Left lung (tissue), 10 donors: Measurements from ENCODE around the gene CFAP58. TPM values are rescaled to one million over a fixed set of nuclear protein-coding genes. Genes with fewer than 3 reads are reported as not detected.

ENCODE experiments used
- ATAC-seq: fragments of 200-7000 bp; cut with Tn5 transposase; one replicate; pipeline ENCODE4 v1.9.1; 2020; ENCODE audit warnings: moderate library complexity
- DNase-seq, 4 donors: peaks; one replicate each; pipeline ENCODE4 v3.0.0-alpha.2; 2013 to 2020
- H3K27ac ChIP-seq, 2 donors: fragments of 200-600 bp; sonication (generic) in 1 of 2; one replicate each; pipeline versions ENCODE4 v1.5.0 to v1.8.0; 2020 to 2021
- H3K27me3 ChIP-seq, 2 donors: fragments of 200-600 bp; sonication (generic) in 1 of 2; one replicate each; pipeline versions ENCODE4 v1.5.0 to v1.8.0; 2020 to 2021
- H3K36me3 ChIP-seq, 2 donors: fragments of 200-600 bp; sonication (generic) in 1 of 2; one replicate each; pipeline versions ENCODE4 v1.5.0 to v1.8.0; 2020 to 2021
- H3K4me1 ChIP-seq, 2 donors: fragments of 200-600 bp; one replicate each; pipeline ENCODE4 v1.8.0; 2021
- H3K4me3 ChIP-seq, 2 donors: fragments of 200-600 bp; sonication (generic) in 1 of 2; one replicate each; pipeline versions ENCODE4 v1.5.0 to v1.8.0; 2020 to 2021; ENCODE audit warnings: mild to moderate bottlenecking in 1 of 2
- H3K9me3 ChIP-seq, 2 donors: fragments of 200-600 bp; sonication (generic) in 1 of 2; one replicate each; pipeline versions ENCODE4 v1.5.0 to v1.8.0; 2020 to 2021
- CTCF ChIP-seq, 2 donors: fragments of 200-600 bp; sonication (generic) in 1 of 2; IDR thresholded peaks; one replicate each; pipeline versions ENCODE4 v1.5.0 to v1.8.0; 2021; ENCODE audit warnings: antibody characterized with exemption in 2 of 2
- intact Hi-C, 2 donors: fragments of 100-400 bp; cut with DNase I; formaldehyde crosslinking; loops; one replicate each; pipeline versions ENCODE4 v1.11.2 to v1.14.2; 2022
- polyA plus RNA-seq, 6 donors: library from polyadenylated mRNA; unstranded; fragments of 120-200 nt; gene quantifications; one replicate each; pipeline ENCODE4 v1.2.1, GENCODE V29; 2013; ENCODE audit not compliant: insufficient read length in 6 of 6
- total RNA-seq, 2 donors: library from RNA; stranded (reverse); fragmentation: NEBNext Ultra II Directional; extraction: Animal tissue kit (Norgen Biotek cat#: 25700); gene quantifications; one replicate each; pipeline ENCODE4 v1.2.1, GENCODE V29; 2021
- donor health status: DM: no; HTN: yes; CAD: no.
- donor health status: DM: no; HTN: no; CAD: no.

The CFAP58 gene
- total and polyA plus RNA-seq, 8 donors = 0.29 to 2.2 (median 1.6) TPM

GRCh38 chr10:104485632-104486031 is 132.0 kb downstream of the CFAP58 start:
- no peak overlapping the region for H3K4me3 ChIP-seq
- intact Hi-C loops = no loop called here

GRCh38 chr10:104486803-104487202 is 133.2 kb downstream of the CFAP58 start:
- no peak for TF ChIP-seq CTCF (IDR thresholded peaks at IDR 0.05)
- no peak for ATAC-seq

More at GRCh38 chr10:104485632-104486031, 132.0 kb downstream of the CFAP58 start:
- ATAC-seq (no peak), DNase-seq (no peak)
- no peak for TF ChIP-seq CTCF (IDR thresholded peaks at IDR 0.05)
- H3K27me3 ChIP-seq = peaks cover 0 to 7% of the 10 kb centered on the region in 2 donors
- no peak overlapping the region for H3K27ac ChIP-seq
- H3K4me1 ChIP-seq = no peaks in the 10 kb centered on the region
- no peaks in the 10 kb centered on the region for H3K9me3 ChIP-seq
- no peaks in the 10 kb centered on the region for H3K36me3 ChIP-seq

GRCh38 chr10:104487794-104488438 is 134.3 kb downstream of the CFAP58 start:
- no peaks in the 10 kb centered on the region for H3K4me1 ChIP-seq
- H3K4me3 ChIP-seq = no peak overlapping the region
- DNase-seq (no peak), ATAC-seq (no peak)
- peaks cover 0 to under 1% of the 10 kb centered on the region in 2 donors for H3K27me3 ChIP-seq
- no peak for TF ChIP-seq CTCF (IDR thresholded peaks at IDR 0.05)
- H3K27ac ChIP-seq = no peak overlapping the region
- intact Hi-C loops = no loop called here
- H3K9me3 ChIP-seq = no peaks in the 10 kb centered on the region
- no peaks in the 10 kb centered on the region for H3K36me3 ChIP-seq

More at GRCh38 chr10:104486803-104487202, 133.2 kb downstream of the CFAP58 start:
- intact Hi-C loops = no loop called here
- Histone ChIP-seq H3K9me3 (no peaks in the 10 kb centered on the region), H3K27me3 (peaks cover 0 to 7% of the 10 kb centered on the region in 2 donors), H3K4me3 (no peak overlapping the region), H3K36me3 (no peaks in the 10 kb centered on the region), H3K27ac (no peak overlapping the region), H3K4me1 (no peaks in the 10 kb centered on the region)
- no peak for DNase-seq

- DNase-seq = no peak
- no peak for TF ChIP-seq CTCF (IDR thresholded peaks at IDR 0.05)
- no peak overlapping the region for H3K4me3 ChIP-seq
- H3K36me3 ChIP-seq = no peaks in the 10 kb centered on the region
- intact Hi-C loops = no loop called here
- no peak for ATAC-seq
- no peaks in the 10 kb centered on the region for H3K9me3 ChIP-seq
- H3K27me3 ChIP-seq = no peaks in the 10 kb centered on the region
- no peak overlapping the region for H3K27ac ChIP-seq
- no peaks in the 10 kb centered on the region for H3K4me1 ChIP-seq
Measured at GRCh38 chr10:104488439-104488832, 134.8 kb downstream of the CFAP58 start.

GRCh38 chr10:104492329-104492940 is 138.8 kb downstream of the CFAP58 start:
- DNase-seq = no peak
- H3K27me3 ChIP-seq = no peaks in the 10 kb centered on the region
- no peaks in the 10 kb centered on the region for H3K9me3 ChIP-seq
- no peak for ATAC-seq
- intact Hi-C loops = no loop called here
- no peak overlapping the region for H3K4me3 ChIP-seq
- no peak for TF ChIP-seq CTCF (IDR thresholded peaks at IDR 0.05)
- no peaks in the 10 kb centered on the region for H3K36me3 ChIP-seq
- no peak overlapping the region for H3K27ac ChIP-seq
- H3K4me1 ChIP-seq = no peaks in the 10 kb centered on the region
